ENCODE results near the gene KMT2E. TPM values are rescaled to one million over a fixed set of nuclear protein-coding genes. Genes with fewer than 3 reads are reported as not detected.
A peak's percentile ranks its signal among the peaks of the same experiment; 100 is the strongest.

Gene KMT2E
- total RNA-seq, 2 experiments from 2014 or later = 295 to 296 TPM

DNA sequence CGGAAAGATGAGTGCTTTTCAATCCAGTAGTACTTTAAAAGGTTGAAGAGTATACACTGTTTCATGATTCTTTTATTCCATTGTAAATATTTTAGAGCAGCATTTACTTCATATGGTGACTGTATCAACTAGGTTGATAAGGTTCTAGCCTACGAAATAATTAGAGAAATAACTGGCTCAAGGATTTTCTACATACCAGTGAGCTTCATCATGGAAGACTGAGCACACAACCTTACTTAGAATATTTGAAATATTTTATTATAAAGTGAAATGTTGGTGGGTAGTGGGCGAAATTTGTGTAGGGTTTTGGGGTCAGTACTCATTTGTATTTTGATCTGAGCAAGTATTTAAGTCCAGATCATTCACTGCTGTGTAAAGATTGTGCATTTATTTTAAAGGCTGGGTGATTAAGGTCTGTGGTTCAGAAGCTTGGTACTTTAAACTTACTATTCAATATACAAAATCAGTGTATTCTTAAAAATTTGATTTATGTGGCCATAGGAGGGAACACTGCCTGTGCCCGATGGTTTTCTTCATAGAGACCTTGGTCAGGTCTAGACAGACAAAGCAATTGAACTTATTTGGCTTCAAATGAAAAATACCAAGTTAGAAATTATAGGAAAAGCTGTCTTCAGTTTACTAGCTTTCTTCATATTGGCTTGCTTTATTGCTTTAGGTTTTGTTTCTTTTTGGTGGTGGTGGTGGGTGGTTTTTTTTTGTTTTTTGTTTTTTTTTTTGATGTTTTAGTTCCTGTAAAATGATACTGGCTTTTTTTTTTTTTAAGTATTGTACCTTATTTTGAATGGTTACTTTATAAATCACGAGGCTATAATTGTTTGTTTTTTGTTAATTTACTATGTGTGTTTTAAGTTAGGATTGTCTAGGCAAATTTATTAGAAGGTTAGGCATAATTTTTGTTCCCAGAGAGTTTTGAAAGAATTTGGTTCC, 3.0 kb downstream of the KMT2E start:
- Histone ChIP-seq H3K4me3 (ENCODE audit: low read length) (peak overlapping the region; percentile 84), H3K27ac (ENCODE audit: low read depth in 1 of 2, low read length in 2 of 2) (peak overlapping the region; percentile 7 to 45), H3K4me1 (ENCODE audit: insufficient read depth, low read length) (peaks cover 18% of the 10 kb centered on the region), H3K36me3 (ENCODE audit: insufficient read depth, low read length) (peaks cover 3% of the 10 kb centered on the region), H3K9me3 (ENCODE audit: control insufficient read depth in 1 of 2, insufficient read depth in 1 of 2, low read length in 2 of 2) (no peaks in the 10 kb centered on the region), H3K27me3 (ENCODE audit: control insufficient read depth in 1 of 2, insufficient read depth in 2 of 2, low read length in 2 of 2) (no peaks in the 10 kb centered on the region)
- peaks cover 62% of the 10 kb centered on the region for H3K36me3 Mint-ChIP-seq (ENCODE audit: low read depth)
- peak overlapping the region; percentile 97 for H3K4me3 Mint-ChIP-seq
- H3K4me1 Mint-ChIP-seq (ENCODE audit: low read depth) = peaks cover 61% of the 10 kb centered on the region
- ChIA-PET POLR2A (interaction anchor here (0.6 to 10.2 kb wide), 10 partner anchors 10 to 330 kb away, joined by 3 to 560 read pairs (median 6); no protein-coding TSS in a partner anchor), CTCF (interaction anchor here (1.2 to 14.8 kb wide), 4 partner anchors 10 to 76 kb away, joined by 3 to 159 read pairs (median 4); no protein-coding TSS in a partner anchor)
- H3K27ac Mint-ChIP-seq = peak overlapping the region; percentile 100
- H3K9me3 Mint-ChIP-seq = no peaks in the 10 kb centered on the region
- intact Hi-C loops (cut with DNase I, micrococcal nuclease) = loop anchor here (1.0 to 10.0 kb wide), 6 partner anchors 14 to 1268 kb away; partner anchors contain the start of gene NAMPT (in 1 of the 2)
- DNase-seq (peak in 1 of 14 experiments; percentile 26), ATAC-seq (ENCODE audit: poor library complexity) (no peak)
- H3K27me3 Mint-ChIP-seq = peaks cover 13% of the 10 kb centered on the region
- TF ChIP-seq, protein P1, sequence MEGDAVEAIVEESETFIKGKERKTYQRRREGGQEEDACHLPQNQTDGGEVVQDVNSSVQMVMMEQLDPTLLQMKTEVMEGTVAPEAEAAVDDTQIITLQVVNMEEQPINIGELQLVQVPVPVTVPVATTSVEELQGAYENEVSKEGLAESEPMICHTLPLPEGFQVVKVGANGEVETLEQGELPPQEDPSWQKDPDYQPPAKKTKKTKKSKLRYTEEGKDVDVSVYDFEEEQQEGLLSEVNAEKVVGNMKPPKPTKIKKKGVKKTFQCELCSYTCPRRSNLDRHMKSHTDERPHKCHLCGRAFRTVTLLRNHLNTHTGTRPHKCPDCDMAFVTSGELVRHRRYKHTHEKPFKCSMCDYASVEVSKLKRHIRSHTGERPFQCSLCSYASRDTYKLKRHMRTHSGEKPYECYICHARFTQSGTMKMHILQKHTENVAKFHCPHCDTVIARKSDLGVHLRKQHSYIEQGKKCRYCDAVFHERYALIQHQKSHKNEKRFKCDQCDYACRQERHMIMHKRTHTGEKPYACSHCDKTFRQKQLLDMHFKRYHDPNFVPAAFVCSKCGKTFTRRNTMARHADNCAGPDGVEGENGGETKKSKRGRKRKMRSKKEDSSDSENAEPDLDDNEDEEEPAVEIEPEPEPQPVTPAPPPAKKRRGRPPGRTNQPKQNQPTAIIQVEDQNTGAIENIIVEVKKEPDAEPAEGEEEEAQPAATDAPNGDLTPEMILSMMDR (IDR thresholded peaks at IDR 0.05) = no peak

DNA sequence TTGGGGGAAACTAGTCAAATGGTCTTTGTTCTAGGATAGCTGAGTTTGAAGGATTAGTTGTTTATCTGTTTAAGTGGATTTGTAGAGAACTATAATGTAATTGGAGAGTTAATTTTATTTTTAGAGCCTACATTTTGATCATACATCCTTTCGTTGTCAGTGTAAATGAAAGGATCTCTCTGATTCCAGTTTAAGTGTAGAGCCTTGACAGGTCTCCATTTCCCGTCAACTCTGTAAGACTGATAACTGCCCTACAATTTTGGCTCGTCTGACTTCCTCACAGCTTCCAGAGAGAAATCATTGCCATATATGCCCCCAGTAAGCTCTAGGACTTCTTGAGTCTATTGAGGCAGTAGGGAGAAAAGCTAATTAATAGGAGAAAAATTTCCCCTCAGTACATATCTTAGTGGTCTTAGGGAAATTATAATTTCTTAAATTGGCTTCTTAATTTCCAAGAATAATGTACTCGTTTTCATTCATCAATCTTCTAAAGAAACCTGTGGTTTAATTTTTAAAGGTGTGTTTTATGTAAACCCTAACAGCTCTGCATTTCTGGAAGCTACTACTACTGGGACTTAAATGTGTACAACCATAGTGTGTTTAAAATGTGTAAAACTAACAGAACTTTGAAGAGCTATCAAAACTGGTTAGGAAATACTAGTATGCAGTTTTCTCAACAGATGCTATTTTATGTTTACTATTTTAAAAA, 3.8 kb downstream of the KMT2E start:
- H3K9me3 ChIP-seq (ENCODE audit: control insufficient read depth in 1 of 2, insufficient read depth in 1 of 2, low read length in 2 of 2) = no peaks in the 10 kb centered on the region
- TF ChIP-seq, protein P1 (IDR thresholded peaks at IDR 0.05) = no peak
- ATAC-seq (ENCODE audit: poor library complexity) = no peak
- H3K4me3 Mint-ChIP-seq = peak overlapping the region; percentile 97
- peaks cover 64% of the 10 kb centered on the region for H3K4me1 Mint-ChIP-seq (ENCODE audit: low read depth)
- H3K36me3 ChIP-seq (ENCODE audit: insufficient read depth, low read length) = peaks cover 3% of the 10 kb centered on the region
- ChIA-PET POLR2A (interaction anchor here (0.6 to 10.2 kb wide), 8 partner anchors 9 to 329 kb away, joined by 3 to 560 read pairs (median 6); no protein-coding TSS in a partner anchor), CTCF (interaction anchor here (1.2 to 14.8 kb wide), 4 partner anchors 9 to 77 kb away, joined by 3 to 159 read pairs (median 4); no protein-coding TSS in a partner anchor)
- peaks cover 61% of the 10 kb centered on the region for H3K36me3 Mint-ChIP-seq (ENCODE audit: low read depth)
- peak overlapping the region; percentile 100 for H3K27ac Mint-ChIP-seq
- H3K27me3 ChIP-seq (ENCODE audit: control insufficient read depth in 1 of 2, insufficient read depth in 2 of 2, low read length in 2 of 2) = no peaks in the 10 kb centered on the region
- H3K4me3 ChIP-seq (ENCODE audit: low read length) = peak overlapping the region; percentile 84
- no peaks in the 10 kb centered on the region for H3K9me3 Mint-ChIP-seq
- H3K27ac ChIP-seq (ENCODE audit: low read depth in 1 of 2, low read length in 2 of 2) = peak overlapping the region in 1 of 2 donors; percentile 7
- intact Hi-C loops (cut with DNase I, micrococcal nuclease) = loop anchor here (1.0 to 10.0 kb wide), 6 partner anchors 13 to 1267 kb away; partner anchors contain the start of gene NAMPT (in 1 of the 2)
- H3K27me3 Mint-ChIP-seq = peaks cover 6% of the 10 kb centered on the region
- H3K4me1 ChIP-seq (ENCODE audit: insufficient read depth, low read length) = peaks cover 18% of the 10 kb centered on the region
- DNase-seq = peak in 1 of 14 experiments; percentile 60

DNA sequence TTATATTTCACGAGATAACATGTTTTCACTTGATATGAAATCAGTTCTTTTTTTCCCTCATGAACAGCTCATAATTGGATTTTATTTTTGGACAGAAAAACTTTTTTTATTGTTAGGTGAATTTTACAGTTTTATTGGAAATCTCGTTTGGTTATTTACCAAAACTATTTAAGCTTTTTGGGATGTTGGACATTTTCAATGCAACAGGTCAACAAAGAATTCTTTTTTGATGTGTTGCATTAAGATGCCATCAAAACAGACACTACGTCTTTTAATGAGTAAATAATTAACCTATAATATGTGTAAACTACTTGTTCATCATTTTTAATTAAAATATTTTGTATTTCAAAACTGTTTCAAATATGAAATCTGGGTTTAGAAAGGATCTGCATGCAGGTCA, 5.3 kb downstream of the KMT2E start:
- Mint-ChIP-seq H3K4me3 (peak overlapping the region; percentile 74), H3K36me3 (ENCODE audit: low read depth) (peaks cover 50% of the 10 kb centered on the region), H3K9me3 (no peaks in the 10 kb centered on the region), H3K27me3 (no peaks in the 10 kb centered on the region), H3K4me1 (ENCODE audit: low read depth) (peaks cover 78% of the 10 kb centered on the region), H3K27ac (no peak overlapping the region)
- Histone ChIP-seq H3K4me1 (ENCODE audit: insufficient read depth, low read length) (peaks cover 23% of the 10 kb centered on the region), H3K4me3 (ENCODE audit: low read length) (no peak overlapping the region), H3K36me3 (ENCODE audit: insufficient read depth, low read length) (peaks cover 3% of the 10 kb centered on the region), H3K9me3 (ENCODE audit: control insufficient read depth in 1 of 2, insufficient read depth in 1 of 2, low read length in 2 of 2) (no peaks in the 10 kb centered on the region), H3K27me3 (ENCODE audit: control insufficient read depth in 1 of 2, insufficient read depth in 2 of 2, low read length in 2 of 2) (no peaks in the 10 kb centered on the region), H3K27ac (ENCODE audit: low read depth in 1 of 2, low read length in 2 of 2) (no peak overlapping the region)
- ChIA-PET CTCF (interaction anchor here (2.5 kb wide), 1 partner anchor 38 kb away, joined by 12 read pairs; no protein-coding TSS in a partner anchor), POLR2A (interaction anchor here (2.6 to 2.7 kb wide), 2 partner anchors 9 to 35 kb away, joined by 9 to 10 read pairs; no protein-coding TSS in a partner anchor)
- intact Hi-C loops (cut with DNase I, micrococcal nuclease) = loop anchor here (5.0 to 10.0 kb wide), 3 partner anchors 33 to 1266 kb away; partner anchors contain the start of gene NAMPT (in 1 of the 2)
- no peak for ATAC-seq (ENCODE audit: poor library complexity)
- no peak for DNase-seq
- TF ChIP-seq, protein P1 (IDR thresholded peaks at IDR 0.05) = no peak
